Measurements from ENCODE around the gene UBXN6.

Gene UBXN6, protein sequence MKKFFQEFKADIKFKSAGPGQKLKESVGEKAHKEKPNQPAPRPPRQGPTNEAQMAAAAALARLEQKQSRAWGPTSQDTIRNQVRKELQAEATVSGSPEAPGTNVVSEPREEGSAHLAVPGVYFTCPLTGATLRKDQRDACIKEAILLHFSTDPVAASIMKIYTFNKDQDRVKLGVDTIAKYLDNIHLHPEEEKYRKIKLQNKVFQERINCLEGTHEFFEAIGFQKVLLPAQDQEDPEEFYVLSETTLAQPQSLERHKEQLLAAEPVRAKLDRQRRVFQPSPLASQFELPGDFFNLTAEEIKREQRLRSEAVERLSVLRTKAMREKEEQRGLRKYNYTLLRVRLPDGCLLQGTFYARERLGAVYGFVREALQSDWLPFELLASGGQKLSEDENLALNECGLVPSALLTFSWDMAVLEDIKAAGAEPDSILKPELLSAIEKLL

DNA sequence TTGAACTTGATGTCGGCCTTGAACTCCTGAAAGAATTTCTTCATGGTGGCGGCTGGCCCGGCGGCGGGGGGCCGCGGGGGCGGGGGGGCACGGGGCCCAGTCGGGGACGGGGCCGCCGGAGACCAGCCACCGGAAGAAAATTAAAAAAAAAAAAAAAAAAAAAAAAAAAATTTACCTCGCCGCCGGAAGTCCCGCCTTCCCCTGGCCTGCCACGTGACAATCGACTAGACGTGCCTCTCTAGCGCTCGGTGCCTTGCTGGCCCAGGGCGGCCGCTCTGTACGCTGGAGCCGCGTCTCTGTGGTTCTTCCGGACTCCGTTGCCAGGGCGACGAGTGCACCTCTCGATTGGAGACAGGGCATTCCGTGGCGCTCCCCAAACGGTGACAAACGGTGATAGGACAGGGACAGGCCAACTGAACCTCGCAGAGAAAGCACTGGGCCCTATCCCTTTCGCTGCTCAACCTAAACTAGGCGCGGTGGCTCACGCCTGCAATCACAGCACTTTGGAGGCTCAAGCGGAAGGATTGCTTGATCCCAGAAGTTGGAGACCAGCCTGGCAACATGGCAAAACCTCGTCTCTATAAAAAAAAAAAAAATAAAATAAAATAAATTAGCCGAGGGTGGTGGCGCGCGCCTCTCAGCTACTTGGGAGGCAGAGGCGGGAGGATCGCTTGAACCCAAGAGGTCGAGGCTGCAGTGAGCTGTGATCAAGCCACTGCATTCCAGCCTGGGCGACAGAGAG, at the start of gene UBXN6:
UBXN6 (minus strand) TSS at position 141 of the 742 bp plus-strand sequence; CDS start at position 44, 97 bp downstream.
- DNase-seq (ENCODE audit: low read depth in 2 of 2): peak; percentile 95 to 98

DNA sequence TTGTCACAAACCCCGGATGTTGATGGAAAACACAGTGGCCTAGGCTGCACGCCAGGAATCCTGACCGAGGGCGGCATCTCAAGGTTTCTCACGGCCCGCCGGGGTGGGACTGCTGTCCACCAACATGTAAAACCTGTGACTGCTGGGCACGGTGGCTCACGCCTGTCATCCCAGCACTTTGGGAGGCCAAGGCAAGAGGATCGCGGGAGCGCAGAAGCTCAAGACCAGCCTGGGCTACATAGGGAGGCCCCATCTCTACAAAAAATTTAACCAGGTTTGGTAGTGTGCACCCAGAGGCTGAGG, 49.5 kb upstream of the UBXN6 start:
- DNase-seq (ENCODE audit: low read depth in 2 of 2): no peak

DNA sequence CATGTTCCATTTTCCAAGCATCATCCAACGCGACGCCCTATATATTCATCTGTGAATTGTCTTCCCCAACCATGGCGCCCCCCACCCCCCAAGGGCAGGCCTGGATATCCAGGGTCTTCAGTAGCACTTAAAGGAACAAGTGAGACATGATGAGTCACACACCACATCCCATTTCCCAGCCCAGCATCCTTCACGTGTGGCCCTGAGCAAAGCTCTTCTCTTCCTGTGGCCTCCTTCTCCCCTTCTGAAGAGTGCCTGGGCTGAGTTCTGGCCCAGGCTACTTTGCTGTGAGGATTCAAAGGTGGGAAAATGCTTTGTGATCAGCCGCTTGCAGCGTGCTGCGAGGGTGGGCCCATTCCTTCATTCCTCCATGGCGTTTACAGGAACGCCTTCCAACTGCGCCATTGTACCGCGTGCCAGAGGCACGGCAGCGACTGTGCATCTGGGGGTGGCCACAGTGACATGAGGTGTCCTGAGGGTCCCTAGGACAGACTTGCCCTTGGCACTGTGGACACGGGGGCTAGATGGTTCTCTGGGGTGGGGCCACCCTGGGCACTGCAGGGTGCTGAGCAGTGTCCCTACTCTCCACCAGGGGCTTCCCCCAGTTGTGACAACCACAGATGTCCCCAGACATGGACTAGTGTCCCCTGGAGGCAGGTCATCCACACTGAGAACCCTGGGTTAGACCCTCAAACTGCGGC, 49.0 kb upstream of the UBXN6 start:
- no peak for DNase-seq (ENCODE audit: low read depth in 2 of 2)

DNA sequence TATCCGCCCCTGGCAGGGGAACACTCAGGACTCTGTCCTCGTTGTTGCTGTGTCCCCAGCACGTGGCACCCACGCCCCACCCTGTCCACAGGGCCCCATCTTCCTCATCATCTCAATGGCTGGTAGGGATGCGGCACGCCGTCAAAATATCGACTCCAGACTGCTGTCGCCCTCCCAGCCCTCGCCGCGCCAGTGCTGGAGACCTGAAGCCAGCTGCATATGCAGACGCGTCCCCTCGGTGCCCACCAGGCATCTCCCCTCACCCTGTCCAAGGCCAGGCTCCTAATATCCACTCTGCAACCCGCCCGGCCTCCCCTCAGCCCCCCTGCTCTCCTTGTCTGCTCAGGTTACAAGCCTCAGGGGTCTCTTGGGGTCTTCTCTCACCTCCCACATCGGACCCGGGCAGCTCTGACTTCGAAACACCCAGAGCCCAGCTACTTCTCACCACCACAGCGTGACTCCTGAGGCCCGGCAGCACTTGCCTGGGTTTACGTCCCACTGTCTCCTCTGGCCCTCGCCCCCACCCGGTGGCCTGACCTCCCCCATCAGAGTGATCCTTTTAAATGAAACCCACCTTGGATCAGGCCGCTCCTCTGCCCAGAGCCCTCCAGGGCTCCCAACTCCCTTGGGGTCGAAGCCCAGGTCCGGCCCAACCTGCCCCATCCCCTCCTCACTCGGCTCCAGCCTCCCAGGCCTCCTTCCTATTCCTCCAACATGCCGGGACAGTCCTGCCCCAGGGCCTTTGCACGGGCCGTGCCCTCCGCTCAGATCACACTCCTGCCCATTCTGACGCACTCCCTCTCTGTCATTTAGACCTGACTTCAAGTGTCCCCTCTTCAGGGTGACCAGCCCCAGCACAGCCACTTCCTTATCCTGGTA, 48.2 kb upstream of the UBXN6 start:
- DNase-seq (ENCODE audit: low read depth in 2 of 2): no peak

DNA sequence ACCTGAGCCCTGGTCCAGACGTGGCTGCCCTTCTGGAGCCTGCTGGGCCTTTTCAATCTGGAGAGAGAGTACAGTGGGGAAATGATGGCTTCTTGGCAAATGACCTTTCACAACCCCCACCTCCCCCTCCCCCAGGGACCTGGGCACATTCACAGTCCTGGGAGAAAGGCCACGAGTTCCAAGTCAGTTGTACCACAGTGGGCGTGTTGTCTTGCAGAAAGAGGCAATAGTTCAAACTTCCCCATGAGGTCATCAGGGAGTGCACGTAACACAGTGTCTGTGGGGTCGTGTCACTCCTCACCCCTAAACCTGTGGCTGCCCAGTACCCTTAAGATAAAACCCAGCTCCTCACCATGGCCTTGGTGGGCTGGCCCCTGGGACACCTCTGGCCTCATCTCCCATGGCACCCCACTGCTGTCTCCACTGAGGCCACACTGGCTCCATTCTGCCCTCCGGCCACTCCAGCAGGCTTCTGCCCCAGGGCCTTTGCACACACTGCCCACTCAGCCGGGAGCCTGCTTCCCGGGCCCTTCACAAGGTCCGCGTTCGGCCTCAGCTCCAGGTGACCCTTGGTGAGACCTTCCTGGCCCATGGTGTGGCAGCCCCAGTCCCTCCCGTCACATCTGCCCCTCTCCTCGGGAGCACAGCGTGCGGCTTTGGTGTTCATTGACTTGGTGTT, 47.4 kb upstream of the UBXN6 start:
- DNase-seq (ENCODE audit: low read depth in 2 of 2): no peak

DNA sequence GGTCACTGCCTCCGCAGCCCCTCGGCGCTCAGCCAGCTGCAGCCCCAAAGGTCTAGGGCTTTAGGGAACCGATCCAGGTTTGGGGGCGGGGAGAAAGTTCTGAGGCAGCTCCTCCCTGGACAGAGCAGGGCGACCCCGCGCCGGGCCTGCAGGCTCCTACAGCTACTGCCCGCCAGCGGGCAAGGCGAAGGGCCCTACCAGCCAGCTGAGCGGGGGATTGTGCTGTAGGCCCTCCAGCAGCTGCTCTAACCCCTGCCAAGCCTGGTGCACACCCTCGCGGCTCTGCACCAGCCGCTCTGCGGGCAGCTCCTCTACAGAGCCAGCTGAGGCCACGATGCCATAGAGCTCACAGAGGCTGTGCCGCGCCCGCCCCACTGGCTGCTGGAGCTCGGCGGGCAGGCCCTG, 46.7 kb upstream of the UBXN6 start:
- no peak for DNase-seq (ENCODE audit: low read depth in 2 of 2)

DNA sequence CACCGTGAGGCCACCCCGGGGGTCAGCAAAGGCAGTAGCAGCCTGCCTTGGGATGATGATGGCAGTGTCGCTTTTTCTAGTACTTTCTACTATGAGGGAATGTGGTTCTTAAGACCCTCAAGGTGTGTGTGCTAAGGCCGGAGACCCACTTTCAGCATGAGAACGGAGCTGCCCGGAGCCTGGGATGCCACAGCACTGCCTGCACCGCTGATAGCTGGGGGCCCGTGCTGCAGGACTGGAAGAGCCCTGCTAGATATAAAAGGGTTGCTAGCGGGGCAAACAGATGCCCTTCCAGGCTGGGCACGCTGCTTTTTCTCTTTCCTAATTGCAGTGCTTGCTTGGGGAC, 46.2 kb upstream of the UBXN6 start:
- no peak for DNase-seq (ENCODE audit: low read depth in 2 of 2)

DNA sequence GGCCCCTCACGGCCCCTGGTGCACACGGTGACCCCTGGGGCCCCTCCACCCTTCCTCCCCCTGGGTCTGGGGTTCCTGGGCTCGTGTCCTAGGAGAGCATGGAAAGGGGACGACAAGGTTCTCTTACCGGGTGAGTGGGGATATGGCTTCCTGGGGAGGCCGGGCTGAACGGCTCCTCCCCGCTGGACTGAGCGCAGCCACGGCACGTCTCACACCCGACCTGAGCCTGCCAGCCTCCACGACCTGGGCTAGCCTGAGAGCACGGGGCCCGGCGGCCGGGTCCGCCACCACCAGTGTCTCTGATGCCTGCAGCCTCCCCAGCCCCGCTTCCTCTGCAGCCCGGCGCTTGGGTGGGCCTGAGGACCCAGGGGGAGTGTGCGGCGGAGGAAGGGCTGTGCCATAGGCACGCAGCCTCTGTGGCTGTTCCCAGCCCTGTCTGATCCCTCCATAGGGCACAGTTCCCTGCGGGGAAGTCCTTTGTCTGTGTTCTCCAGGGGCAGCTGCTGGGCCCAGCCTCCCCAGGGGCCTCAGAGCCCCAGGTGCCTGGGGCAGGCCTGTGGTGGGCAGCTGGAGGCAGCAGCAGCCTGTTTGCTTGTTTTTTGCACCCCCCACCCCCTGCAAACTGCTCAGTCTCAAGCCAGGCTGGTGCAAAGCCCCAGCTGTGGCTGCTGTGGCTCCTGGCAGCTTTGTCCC, 45.7 kb upstream of the UBXN6 start:
- no peak for DNase-seq (ENCODE audit: low read depth in 2 of 2)

DNA sequence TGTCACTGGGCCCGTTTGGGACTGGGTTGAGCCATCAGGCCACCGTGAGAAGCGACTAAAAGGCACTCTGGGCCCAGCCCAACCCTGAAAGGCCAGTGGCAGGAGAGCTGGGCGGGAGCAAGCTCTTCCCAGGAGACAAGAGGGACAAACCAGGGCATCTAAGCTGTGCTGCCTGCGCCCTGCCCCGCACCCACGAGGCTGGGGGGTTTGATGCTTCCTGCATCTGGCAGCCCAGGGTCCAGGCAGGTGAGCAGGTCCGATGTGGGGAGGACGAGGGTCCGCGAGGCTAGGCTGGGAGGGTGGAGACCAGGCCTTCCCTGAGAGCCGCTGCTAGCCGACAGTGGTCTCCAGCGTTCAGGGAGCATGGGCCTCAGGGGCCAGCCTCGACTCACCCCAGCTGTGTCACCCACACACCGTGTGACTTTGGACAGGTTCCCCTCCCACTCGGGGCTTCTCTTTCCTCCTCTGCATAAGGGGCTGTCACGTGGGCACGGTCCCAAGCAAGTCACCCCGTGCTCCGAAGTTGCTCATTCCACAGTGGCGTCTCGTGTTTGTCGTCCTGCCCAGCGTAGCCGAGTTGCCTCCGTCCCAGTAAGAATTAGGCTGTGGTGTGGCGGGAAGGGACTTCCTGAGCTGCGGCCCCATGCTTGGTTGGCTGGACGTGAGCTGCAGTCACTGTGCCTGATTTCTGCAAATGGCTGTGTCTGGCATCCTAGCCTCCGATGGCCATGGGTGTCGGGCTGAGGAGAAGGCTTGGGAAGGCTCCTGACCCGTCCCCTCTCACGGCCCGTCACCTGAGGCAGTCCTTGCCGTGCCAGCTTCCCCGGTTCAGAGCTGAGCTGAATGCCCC, 44.9 kb upstream of the UBXN6 start:
- DNase-seq (ENCODE audit: low read depth in 2 of 2): no peak

DNA sequence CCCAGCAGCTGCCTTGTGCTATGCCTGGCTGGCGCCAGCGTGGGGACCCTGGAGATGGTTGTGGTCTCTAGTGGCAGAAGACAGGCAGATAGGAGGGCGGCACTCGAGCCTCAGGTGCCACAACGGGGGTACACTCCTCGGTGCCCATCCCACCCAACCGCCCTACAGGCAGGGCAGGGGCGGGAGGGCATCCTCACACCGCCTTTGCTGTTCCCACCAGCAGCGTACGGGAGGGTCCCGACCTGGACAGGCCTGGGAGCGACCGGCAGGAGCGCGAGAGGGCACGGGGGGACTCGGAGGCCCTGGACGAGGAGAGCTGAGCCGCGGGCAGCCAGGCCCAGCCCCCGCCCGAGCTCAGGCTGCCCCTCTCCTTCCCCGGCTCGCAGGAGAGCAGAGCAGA, 44.1 kb upstream of the UBXN6 start:
- DNase-seq (ENCODE audit: low read depth in 2 of 2): no peak

DNA sequence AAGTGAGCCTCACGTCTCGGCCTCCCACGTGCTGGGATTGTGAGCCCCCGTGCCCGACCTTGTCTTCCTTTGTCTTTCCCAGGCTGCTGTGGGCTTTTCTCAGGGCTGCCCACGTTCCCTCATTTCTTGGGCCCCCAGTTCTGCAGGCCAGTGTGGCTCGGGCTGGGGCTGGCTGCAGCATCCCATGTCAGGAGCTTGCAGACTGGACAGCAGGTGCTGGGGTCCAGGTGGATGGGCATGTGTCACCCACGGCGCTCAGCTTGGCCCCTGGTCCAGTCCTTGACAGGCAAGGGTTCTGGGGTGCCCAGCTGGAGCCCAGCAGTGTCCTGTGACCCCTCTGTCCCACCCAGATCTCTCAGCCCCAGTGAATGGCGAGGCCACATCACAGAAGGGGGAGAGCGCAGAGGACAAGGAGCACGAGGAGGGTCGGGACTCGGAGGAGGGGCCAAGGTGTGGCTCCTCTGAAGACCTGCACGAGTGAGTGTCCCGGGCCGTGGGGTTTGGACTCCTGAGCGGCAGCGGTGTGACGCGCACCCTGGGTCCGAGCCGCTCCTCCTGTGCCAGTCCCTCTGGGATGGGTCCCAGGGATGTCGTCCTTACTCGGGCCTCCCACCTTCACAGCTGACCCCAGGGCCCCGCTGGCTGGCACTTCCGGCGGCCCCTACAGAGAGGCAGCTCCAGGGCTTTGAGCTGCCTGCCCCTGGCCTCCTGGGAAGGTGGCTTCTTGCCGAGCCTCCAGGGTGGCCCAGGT, 43.4 kb upstream of the UBXN6 start:
- DNase-seq (ENCODE audit: low read depth in 2 of 2): no peak

DNA sequence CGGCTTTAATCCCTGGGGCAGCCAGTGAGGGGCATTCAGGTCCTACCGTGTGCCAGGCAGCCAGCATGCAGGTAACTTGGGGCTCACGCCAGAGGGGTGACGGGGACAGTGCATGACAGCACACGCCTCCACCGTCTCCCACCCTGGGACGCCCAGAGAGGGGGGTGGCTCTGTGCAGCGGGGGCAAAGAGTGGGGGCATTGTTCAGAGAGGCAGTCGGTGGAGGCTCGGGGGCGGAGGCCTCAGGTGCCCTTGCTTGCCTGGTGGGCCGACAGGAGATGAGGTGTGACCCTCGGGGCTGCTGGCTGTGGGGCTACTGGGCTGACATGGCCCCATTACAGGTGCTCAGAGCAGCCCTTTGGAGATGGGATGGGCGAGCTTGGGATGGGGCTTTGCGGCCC, 42.3 kb upstream of the UBXN6 start:
- DNase-seq (ENCODE audit: low read depth in 2 of 2): no peak

DNA sequence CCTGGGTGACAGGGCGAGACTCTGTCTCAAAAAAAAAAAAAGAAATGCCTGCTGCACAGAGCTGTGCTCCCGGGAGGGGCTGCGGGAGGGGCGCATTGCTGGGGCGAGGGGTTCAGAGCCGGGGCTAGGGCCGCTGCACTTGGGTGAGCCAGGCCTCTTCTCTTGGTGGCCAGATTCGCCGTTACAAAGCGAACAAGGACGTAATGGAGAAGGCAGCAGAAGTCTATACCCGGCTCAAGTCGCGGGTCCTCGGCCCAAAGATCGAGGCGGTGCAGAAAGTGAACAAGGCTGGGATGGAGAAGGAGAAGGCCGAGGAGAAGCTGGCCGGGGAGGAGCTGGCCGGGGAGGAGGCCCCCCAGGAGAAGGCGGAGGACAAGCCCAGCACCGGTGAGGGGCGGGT, 41.7 kb upstream of the UBXN6 start:
- no peak for DNase-seq (ENCODE audit: low read depth in 2 of 2)

DNA sequence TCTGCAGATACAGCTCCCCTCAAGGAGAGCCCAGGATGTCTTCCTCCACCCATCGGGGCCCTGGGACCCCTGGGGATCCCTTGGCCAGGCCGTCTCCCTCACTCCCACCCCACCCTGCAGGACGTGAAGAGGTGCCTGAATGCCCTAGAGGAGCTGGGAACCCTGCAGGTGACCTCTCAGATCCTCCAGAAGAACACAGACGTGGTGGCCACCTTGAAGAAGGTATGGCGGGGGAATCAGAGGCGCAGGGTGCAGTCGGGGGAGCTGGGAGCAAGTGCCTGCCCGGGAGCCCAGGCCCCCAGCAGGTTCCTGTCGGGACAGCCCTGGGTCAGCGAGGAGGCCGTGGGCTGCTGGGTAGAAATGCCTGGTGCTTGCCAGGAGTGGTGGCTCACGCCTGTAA, 41.1 kb upstream of the UBXN6 start:
- DNase-seq (ENCODE audit: low read depth in 2 of 2): no peak

DNA sequence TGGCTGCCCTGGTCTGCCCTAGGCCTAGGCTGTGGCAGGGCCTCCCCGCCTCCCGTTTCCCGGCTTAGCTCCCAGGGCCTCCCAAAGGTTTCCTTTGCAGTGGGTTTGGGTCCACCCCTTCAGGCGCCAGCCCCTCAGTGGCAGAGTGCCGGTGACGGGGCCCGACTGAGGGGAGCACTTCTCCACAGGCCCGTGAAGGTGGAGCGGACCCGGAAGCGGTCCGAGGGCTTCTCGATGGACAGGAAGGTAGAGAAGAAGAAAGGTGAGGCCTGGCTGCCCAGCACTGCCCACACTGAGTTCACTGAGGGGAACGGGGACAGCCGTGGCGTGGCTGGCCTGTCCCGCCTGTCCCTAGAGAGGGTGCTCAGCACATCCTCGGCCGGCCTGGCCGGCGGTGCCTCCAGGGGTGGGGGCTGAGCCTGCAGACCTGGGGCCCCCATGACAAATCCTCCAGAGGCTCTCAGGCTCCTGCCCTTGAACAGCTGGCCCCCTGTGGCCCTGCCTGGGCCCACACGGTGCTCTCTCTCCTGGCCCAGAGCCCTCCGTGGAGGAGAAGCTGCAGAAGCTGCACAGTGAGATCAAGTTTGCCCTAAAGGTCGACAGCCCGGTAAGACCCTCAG, 40.3 kb upstream of the UBXN6 start:
- DNase-seq (ENCODE audit: low read depth in 2 of 2): no peak

DNA sequence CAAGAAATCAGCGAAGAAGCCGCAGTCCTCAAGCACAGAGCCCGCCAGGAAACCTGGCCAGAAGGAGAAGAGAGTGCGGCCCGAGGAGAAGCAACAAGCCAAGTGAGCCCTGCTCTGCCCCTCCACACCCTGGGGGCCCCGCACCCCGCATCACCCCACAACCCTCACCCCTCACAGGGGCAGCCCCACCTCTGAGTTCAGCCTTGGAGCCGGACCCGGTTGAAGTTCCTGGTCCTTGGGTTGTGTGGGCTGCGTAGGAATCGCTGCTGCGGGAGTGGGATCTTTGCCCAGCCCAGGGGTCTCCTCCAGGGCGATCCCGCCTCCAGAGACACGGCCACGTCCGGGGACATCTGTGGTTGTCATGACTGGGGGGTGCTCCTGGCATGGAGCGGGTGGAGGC, 38.7 kb upstream of the UBXN6 start:
- DNase-seq (ENCODE audit: low read depth in 2 of 2): no peak

DNA sequence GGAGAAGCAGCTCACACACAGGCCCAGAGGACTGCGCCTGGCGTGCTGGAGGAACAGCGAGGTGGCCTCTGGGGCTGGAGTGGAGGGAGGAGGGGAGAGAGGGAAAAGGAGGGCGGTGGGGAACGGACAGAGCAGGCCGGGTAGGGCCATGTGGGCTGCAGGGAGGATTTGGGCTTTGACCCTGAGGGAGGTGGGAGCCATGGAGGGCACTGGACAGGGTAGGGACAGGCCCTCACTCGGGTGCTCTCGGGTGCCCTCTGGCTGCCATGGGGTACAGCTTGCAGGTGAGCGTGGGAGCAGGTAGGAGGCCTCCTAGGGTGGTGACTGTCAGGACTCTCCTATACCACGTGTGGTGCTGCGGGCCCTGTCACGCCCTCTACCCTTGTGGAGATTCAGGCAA, 37.9 kb upstream of the UBXN6 start:
- DNase-seq (ENCODE audit: low read depth in 2 of 2): no peak

DNA sequence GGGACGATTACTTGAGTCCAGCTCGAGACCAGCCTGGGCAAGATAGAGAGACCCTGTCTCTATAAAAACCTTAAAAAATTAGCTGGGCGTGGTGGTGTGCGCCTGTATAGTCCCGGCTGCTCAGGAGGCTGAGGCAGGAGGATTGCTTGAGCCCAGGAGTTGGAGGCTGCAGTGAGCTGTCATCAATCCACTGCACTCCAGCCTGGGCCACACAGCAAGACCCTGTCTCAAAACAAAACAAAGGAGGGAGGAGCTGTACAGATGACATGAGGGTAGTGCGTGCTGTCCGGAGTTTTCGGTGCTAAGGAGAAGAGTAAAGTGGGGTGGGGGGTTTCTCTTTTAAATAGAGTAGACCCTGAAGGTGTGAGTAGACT, 37.1 kb upstream of the UBXN6 start:
- no peak for DNase-seq (ENCODE audit: low read depth in 2 of 2)
